Measurements from ENCODE around the gene UBE2E2. TPM values are rescaled to one million over a fixed set of nuclear protein-coding genes. Genes with fewer than 3 reads are reported as not detected.

UBE2E2 gene
- total and polyA plus RNA-seq, 8 donors, result 6.5 to 128 (median 18.9) TPM

DNA sequence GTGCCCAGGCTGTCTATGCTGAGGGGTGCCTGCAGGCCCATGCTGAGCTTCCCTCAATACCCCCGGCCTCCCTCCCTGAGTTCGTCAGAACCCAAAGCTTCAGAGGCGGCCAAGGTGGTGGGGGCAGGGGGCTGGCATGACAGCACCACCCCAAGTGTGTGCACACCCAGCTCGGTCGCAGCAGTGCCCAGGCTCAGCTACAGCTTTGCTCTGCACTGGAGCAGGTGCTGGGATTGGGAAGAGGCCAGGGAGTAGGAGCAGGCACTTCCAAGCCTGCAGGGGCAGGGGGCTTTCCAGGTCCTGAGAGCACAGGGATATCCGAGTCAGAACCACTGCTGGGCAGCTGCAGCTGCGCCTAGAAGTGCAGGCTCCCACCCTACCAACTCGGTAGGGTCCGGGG, 283.9 kb downstream of the UBE2E2 start:
- TF ChIP-seq POLR2AphosphoS5 (IDR thresholded peaks at IDR 0.05) (no peak), POLR2A (IDR thresholded peaks at IDR 0.05) (no peak)
- intact Hi-C loops (cut with DNase I; ENCODE audit: low total_unique reads), result no loop called here

DNA sequence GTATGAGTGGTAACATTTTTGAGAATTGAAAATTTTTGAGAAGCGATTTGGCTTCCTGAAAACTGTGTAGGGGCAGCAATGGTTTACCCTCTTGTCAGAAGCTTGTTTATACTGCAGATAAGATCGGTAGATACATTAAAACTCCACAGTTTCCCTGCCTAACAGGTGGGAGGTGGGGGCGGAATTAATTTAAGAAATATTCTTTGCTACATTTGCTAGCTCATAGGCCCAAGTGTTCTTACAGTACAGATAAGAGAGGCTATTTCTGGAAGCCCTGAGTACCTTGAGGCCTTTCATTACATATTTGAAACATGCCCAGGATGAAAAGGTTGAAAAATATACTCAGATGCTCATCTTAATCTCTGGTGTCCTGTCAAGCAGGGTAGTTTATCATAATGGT, 285.5 kb downstream of the UBE2E2 start:
- WGBS, 5 donors, result 62 to 78% (median 69%) methylated on average over 3 of the region's 3 CpGs
- TF ChIP-seq POLR2A (IDR thresholded peaks at IDR 0.05), result no peak
- TF ChIP-seq, protein P1, sequence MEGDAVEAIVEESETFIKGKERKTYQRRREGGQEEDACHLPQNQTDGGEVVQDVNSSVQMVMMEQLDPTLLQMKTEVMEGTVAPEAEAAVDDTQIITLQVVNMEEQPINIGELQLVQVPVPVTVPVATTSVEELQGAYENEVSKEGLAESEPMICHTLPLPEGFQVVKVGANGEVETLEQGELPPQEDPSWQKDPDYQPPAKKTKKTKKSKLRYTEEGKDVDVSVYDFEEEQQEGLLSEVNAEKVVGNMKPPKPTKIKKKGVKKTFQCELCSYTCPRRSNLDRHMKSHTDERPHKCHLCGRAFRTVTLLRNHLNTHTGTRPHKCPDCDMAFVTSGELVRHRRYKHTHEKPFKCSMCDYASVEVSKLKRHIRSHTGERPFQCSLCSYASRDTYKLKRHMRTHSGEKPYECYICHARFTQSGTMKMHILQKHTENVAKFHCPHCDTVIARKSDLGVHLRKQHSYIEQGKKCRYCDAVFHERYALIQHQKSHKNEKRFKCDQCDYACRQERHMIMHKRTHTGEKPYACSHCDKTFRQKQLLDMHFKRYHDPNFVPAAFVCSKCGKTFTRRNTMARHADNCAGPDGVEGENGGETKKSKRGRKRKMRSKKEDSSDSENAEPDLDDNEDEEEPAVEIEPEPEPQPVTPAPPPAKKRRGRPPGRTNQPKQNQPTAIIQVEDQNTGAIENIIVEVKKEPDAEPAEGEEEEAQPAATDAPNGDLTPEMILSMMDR (IDR thresholded peaks at IDR 0.05), result no peak
- TF ChIP-seq POLR2AphosphoS5 (IDR thresholded peaks at IDR 0.05), result no peak
- no peak for TF ChIP-seq EP300 (IDR thresholded peaks at IDR 0.05)
- no peak overlapping the region for H3K27ac ChIP-seq
- H3K27me3 ChIP-seq, result no peaks in the 10 kb centered on the region
- no peaks in the 10 kb centered on the region for H3K36me3 ChIP-seq
- no peak for DNase-seq
- H3K9me3 ChIP-seq, result peaks cover 0 to 16% (median 8%) of the 10 kb centered on the region in 4 donors
- intact Hi-C loops (cut with DNase I; ENCODE audit: low total_unique reads), result no loop called here
- H3K4me3 ChIP-seq, result no peak overlapping the region
- peaks cover 0 to 16% (median 2%) of the 10 kb centered on the region in 4 donors for H3K4me1 ChIP-seq

More for the DNA sequence above, 283.9 kb downstream of the UBE2E2 start:
- DNase-seq, result no peak
- Histone ChIP-seq H3K27ac (no peak overlapping the region), H3K36me3 (no peaks in the 10 kb centered on the region), H3K4me3 (no peak overlapping the region), H3K9me3 (peaks cover 0 to 16% (median 8%) of the 10 kb centered on the region in 4 donors), H3K4me1 (peaks cover 0 to 10% (median 2%) of the 10 kb centered on the region in 4 donors), H3K27me3 (no peaks in the 10 kb centered on the region)
- 91 to 96% (median 91%) methylated on average over 8 to 9 of the region's 9 CpGs for WGBS, 5 donors

DNA sequence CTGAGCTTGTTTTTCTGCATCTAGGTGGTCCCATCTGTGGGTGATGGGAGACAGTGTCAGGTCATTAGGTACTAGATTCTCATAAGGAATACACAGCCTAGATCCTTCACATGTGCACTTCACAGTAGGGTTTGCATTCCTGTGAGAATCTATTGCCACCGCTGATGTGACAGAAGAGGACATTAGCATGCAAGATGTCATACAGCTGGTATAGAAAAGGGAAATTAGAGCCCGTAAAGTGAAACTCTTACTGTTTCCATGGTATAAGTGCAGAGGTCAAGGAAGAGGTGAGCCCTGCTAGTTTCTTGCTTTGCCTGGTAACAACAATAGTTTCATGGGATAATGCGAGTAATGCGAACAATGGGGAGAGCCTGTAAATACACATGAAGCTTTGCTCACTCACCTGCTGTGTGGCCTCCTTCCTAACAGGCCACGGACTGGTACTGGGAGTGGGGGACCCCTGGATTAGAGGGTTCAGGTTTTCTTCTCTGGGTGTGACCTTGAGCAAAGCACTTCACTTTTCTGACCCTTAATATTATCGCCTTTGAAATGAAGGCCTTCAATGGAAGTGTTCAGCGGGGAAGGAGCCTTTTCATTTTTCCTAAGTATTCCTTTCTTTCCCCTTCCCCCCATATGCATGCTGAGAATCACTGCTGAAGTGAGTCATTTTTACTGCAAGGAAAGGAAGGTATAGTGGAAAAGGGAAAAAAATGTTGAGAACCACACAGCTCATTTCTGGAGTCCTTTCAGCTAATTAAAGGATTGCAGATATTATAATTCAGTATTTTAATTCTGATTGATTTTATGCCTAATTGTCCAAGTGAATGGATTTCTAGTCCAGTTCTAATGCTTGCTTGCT, 286.4 kb downstream of the UBE2E2 start:
- no peaks in the 10 kb centered on the region for H3K27me3 ChIP-seq

DNA sequence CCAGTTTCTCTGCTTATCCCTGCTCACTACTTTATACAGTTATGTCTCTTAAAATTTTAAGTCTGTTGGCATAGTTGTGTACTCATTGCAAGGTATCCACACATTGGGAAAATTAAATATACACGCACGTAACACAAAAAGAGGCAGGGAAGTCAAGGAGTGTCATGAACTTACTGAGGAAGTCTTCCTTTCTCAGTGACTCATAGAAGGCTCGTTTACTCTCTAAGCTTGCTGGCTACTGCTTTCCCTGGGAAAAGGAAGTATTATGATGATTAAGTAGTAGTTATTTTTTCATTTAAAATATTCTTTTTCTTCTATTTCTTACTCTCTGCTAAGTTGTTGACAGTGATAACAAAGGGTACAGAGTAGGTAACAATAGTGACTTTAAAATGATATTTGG, 287.3 kb downstream of the UBE2E2 start:
- WGBS, 5 donors, result 50 to 61% (median 51%) methylated on average over 3 of the region's 3 CpGs
- intact Hi-C loops (cut with DNase I; ENCODE audit: low total_unique reads), result no loop called here

More for the DNA sequence above, 286.4 kb downstream of the UBE2E2 start:
- H3K36me3 ChIP-seq, result no peaks in the 10 kb centered on the region
- DNase-seq, result no peak
- WGBS, 5 donors, result 87 to 95% (median 95%) methylated on average over 7 of the region's 7 CpGs
- no peak overlapping the region for H3K4me3 ChIP-seq
- TF ChIP-seq, protein P1 (IDR thresholded peaks at IDR 0.05), result no peak
- TF ChIP-seq POLR2A (IDR thresholded peaks at IDR 0.05) (no peak), POLR2AphosphoS5 (IDR thresholded peaks at IDR 0.05) (no peak), EP300 (IDR thresholded peaks at IDR 0.05) (no peak)
- H3K4me1 ChIP-seq, result peaks cover 0 to 19% (median 2%) of the 10 kb centered on the region in 4 donors
- H3K9me3 ChIP-seq, result peaks cover 0 to 16% (median 8%) of the 10 kb centered on the region in 4 donors
- no peak overlapping the region for H3K27ac ChIP-seq
- intact Hi-C loops (cut with DNase I; ENCODE audit: low total_unique reads), result no loop called here

DNA sequence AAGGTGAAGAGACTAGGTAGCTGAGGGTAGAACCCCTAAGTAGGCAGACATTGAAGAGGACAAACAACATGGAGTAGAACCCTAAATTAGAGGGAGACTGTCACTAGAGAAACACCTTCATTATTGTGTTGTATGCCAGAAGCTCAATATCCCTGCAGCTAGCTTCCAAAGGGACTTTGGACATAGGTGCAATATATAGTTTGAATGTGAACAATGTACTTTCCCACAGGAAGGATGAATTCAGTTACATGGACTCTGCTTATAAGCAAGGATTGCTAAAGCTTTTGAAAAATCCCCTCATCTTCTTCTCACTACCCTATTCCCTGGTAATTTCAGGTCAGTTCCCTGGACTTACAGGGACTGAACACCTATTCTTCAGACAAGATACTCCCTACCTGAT, 288.9 kb downstream of the UBE2E2 start:
- DNase-seq, result no peak
- TF ChIP-seq POLR2AphosphoS5 (IDR thresholded peaks at IDR 0.05) (no peak), EP300 (IDR thresholded peaks at IDR 0.05) (no peak), POLR2A (IDR thresholded peaks at IDR 0.05) (no peak)
- TF ChIP-seq, protein P1 (IDR thresholded peaks at IDR 0.05), result no peak
- no peak overlapping the region for H3K4me3 ChIP-seq
- H3K9me3 ChIP-seq, result peaks cover 0 to 2% (median under 1%) of the 10 kb centered on the region in 4 donors
- intact Hi-C loops (cut with DNase I; ENCODE audit: low total_unique reads), result no loop called here
- no peak overlapping the region for H3K27ac ChIP-seq
- no peaks in the 10 kb centered on the region for H3K27me3 ChIP-seq
- H3K36me3 ChIP-seq, result no peaks in the 10 kb centered on the region
- H3K4me1 ChIP-seq, result peaks cover 0 to 28% (median 7%) of the 10 kb centered on the region in 4 donors

More for the DNA sequence above, 287.3 kb downstream of the UBE2E2 start:
- Histone ChIP-seq H3K9me3 (peaks cover 0 to 16% (median 8%) of the 10 kb centered on the region in 4 donors), H3K4me1 (peaks cover 0 to 27% (median 6%) of the 10 kb centered on the region in 4 donors), H3K36me3 (no peaks in the 10 kb centered on the region), H3K4me3 (no peak overlapping the region), H3K27me3 (no peaks in the 10 kb centered on the region), H3K27ac (no peak overlapping the region)
- peak in 1 of 2 donors; percentile 23 for DNase-seq
- no peak for TF ChIP-seq EP300 (IDR thresholded peaks at IDR 0.05)
- TF ChIP-seq POLR2AphosphoS5 (IDR thresholded peaks at IDR 0.05), result no peak

All from stomach (tissue), 9 donors.